ENCODE measurements around the gene NTSR1. TPM values are rescaled to one million over a fixed set of nuclear protein-coding genes. Genes with fewer than 3 reads are reported as not detected.
A peak's percentile ranks its signal among the peaks of the same experiment; 100 is the strongest.

Gene NTSR1
- total and polyA plus RNA-seq, 2 experiments from 2014 or later: not detected

DNA sequence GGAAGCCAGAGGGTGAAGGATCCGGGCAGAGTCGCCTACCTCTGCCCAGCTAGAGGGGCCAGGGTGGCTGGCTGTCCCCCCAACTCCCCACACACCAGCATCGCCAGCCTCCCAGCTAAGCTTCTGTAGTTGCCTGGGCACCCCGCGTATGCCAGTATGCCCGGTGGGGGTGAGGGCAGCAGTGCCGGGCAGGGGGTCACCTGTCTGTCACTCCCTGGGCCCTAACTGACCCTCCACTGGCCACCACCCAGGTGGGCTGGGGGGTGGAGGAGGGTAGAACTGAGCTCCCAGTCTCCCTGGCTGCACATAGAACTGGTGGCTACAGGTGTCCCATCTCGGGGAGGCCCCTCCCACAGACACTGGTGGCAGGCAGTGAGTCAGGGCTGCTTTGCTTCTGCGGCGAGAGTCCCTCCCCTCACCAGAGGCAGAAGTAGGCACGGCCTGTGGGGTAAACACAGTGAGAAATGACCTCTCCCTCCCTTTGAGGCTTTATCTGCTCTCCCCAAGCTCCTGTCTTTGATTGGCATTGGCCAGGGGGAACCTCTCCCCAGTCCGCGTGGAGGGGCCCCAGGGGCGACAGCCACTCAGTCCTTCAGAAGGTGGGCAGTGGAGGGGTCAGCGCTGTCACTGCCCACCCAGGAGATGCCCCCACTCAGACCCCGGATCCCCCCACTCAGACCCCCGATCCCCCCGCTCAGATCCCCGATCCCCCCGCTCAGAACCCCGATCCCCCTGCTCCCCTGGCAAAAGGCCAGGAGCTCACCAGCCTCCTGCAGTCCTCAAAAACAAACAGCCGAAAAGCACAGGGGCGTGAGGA lies 2.5 kb downstream of the NTSR1 start:
- Histone ChIP-seq H3K4me2 (ENCODE audit: unreplicated experiment) (no peak overlapping the region), H3K9me2 (ENCODE audit: insufficient read depth) (no peaks in the 10 kb centered on the region), H3F3A (ENCODE audit: insufficient read depth) (no peaks in the 10 kb centered on the region), H3K4me1 (ENCODE audit: insufficient read depth) (no peaks in the 10 kb centered on the region), H3K79me2 (ENCODE audit: insufficient read depth) (no peaks in the 10 kb centered on the region), H2AFZ (no peak overlapping the region), H3K9me3 (ENCODE audit: low read depth) (no peaks in the 10 kb centered on the region), H3K4me3 (no peak overlapping the region), H3K27me3 (replicated peaks; ENCODE audit: insufficient read depth) (peaks cover 22% of the 10 kb centered on the region), H3K9ac (no peak overlapping the region), H4K20me1 (ENCODE audit: insufficient read depth) (no peaks in the 10 kb centered on the region), H3K36me3 (ENCODE audit: low read depth) (no peaks in the 10 kb centered on the region), H3K27ac (no peak overlapping the region)
- 45 to 46% methylated on average over 15 to 23 of the region's 23 CpGs for WGBS, 2 experiments (ENCODE audit: low coverage in 1 of 2, low lambda C conversion rate in 2 of 2, missing lambda C conversion rate in 2 of 2)
- in situ Hi-C loops (cut with MboI): no loop called here
- peak; percentile 32 for DNase-seq
- TF ChIP-seq EZH2phosphoT487 (IDR thresholded peaks at IDR 0.05; ENCODE audit: insufficient read depth, low read depth): no peak
- no peak for TF ChIP-seq EZH2 (IDR thresholded peaks at IDR 0.05; ENCODE audit: insufficient read depth, poor library complexity, severe bottlenecking)

GRCh38 chr20:62711703-62712101 lies 3.1 kb downstream of the NTSR1 start:
- H3K4me3 ChIP-seq: no peak overlapping the region
- no peaks in the 10 kb centered on the region for H3K9me2 ChIP-seq (ENCODE audit: insufficient read depth)
- H3K27ac ChIP-seq: no peak overlapping the region
- no peaks in the 10 kb centered on the region for H3K9me3 ChIP-seq (ENCODE audit: low read depth)
- no peaks in the 10 kb centered on the region for H3K79me2 ChIP-seq (ENCODE audit: insufficient read depth)
- no peaks in the 10 kb centered on the region for H3K36me3 ChIP-seq (ENCODE audit: low read depth)
- H3K9ac ChIP-seq: no peak overlapping the region
- no peaks in the 10 kb centered on the region for H3F3A ChIP-seq (ENCODE audit: insufficient read depth)
- H4K20me1 ChIP-seq (ENCODE audit: insufficient read depth): no peaks in the 10 kb centered on the region
- H3K27me3 ChIP-seq (replicated peaks; ENCODE audit: insufficient read depth): peaks cover 22% of the 10 kb centered on the region
- 57 to 60% methylated on average over 22 to 23 of the region's 23 CpGs for WGBS, 2 experiments (ENCODE audit: low coverage in 1 of 2, low lambda C conversion rate in 2 of 2, missing lambda C conversion rate in 2 of 2)
- H3K4me1 ChIP-seq (ENCODE audit: insufficient read depth): no peaks in the 10 kb centered on the region
- TF ChIP-seq EZH2 (IDR thresholded peaks at IDR 0.05; ENCODE audit: insufficient read depth, poor library complexity, severe bottlenecking) (no peak), EZH2phosphoT487 (IDR thresholded peaks at IDR 0.05; ENCODE audit: insufficient read depth, low read depth) (no peak)
- in situ Hi-C loops (cut with MboI): no loop called here
- no peak overlapping the region for H2AFZ ChIP-seq
- DNase-seq: no peak
- H3K4me2 ChIP-seq (ENCODE audit: unreplicated experiment): no peak overlapping the region

DNA sequence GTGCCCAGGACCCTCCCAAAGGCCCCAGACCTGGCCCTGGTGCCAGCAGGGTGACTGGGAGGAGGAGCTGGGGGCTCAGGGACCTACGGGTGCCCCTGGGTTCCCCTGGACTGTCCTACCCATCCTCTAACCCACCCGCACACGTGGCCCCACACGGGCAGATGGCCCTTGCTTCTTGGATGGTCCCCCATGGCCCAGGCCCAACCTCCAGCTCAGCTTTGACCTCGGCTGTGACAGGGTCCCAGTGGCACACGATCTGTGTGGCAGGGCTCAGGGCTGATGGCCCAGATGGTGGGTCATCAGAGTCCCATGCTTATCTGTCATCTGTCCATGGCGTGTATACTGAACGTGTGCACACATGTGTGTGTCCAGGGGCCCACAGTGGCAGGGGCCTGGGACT lies 4.0 kb downstream of the NTSR1 start:
- 58% methylated on average over 8 of the region's 8 CpGs for WGBS, 2 experiments (ENCODE audit: low coverage in 1 of 2, low lambda C conversion rate in 2 of 2, missing lambda C conversion rate in 2 of 2)
- Histone ChIP-seq H2AFZ (no peak overlapping the region), H3K9ac (no peak overlapping the region), H3K27ac (no peak overlapping the region), H3K9me3 (ENCODE audit: low read depth) (no peaks in the 10 kb centered on the region), H3K4me3 (no peak overlapping the region), H3K4me2 (ENCODE audit: unreplicated experiment) (no peak overlapping the region), H3K36me3 (ENCODE audit: low read depth) (no peaks in the 10 kb centered on the region), H3K27me3 (replicated peaks; ENCODE audit: insufficient read depth) (peaks cover 28% of the 10 kb centered on the region), H4K20me1 (ENCODE audit: insufficient read depth) (no peaks in the 10 kb centered on the region), H3K4me1 (ENCODE audit: insufficient read depth) (no peaks in the 10 kb centered on the region), H3K79me2 (ENCODE audit: insufficient read depth) (no peaks in the 10 kb centered on the region), H3F3A (ENCODE audit: insufficient read depth) (no peaks in the 10 kb centered on the region), H3K9me2 (ENCODE audit: insufficient read depth) (no peaks in the 10 kb centered on the region)
- no peak for DNase-seq
- TF ChIP-seq EZH2 (IDR thresholded peaks at IDR 0.05; ENCODE audit: insufficient read depth, poor library complexity, severe bottlenecking) (no peak), EZH2phosphoT487 (IDR thresholded peaks at IDR 0.05; ENCODE audit: insufficient read depth, low read depth) (no peak)
- in situ Hi-C loops (cut with MboI): no loop called here

DNA sequence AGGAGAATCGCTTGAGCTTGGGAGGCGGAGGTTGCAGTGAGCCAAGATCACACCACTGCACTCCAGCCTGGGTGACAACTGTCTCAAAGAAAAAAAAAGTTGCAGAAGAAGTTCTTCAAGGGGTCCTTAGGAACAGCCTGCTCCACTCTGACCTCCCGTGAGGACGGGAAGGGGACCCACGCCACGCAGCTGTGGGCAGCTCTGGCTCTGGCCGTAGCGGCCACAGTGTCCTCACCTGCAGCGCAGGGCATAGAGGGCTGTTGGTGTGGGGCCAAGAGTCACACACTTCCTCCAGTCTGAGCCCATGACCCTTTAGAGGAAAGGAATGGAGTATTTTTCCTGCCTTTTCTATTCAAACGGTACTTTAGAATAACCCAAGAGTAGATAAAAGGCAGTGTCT lies 5.4 kb downstream of the NTSR1 start:
- in situ Hi-C loops (cut with MboI): no loop called here

More for the DNA sequence above, 5.4 kb downstream of the NTSR1 start:
- H3K4me2 ChIP-seq (ENCODE audit: unreplicated experiment): no peak overlapping the region
- no peaks in the 10 kb centered on the region for H3K9me3 ChIP-seq (ENCODE audit: low read depth)
- H3K4me3 ChIP-seq: no peak overlapping the region
- no peak overlapping the region for H3K9ac ChIP-seq
- no peaks in the 10 kb centered on the region for H3K36me3 ChIP-seq (ENCODE audit: low read depth)
- no peaks in the 10 kb centered on the region for H3K4me1 ChIP-seq (ENCODE audit: insufficient read depth)
- TF ChIP-seq EZH2phosphoT487 (IDR thresholded peaks at IDR 0.05; ENCODE audit: insufficient read depth, low read depth) (no peak), EZH2 (IDR thresholded peaks at IDR 0.05; ENCODE audit: insufficient read depth, poor library complexity, severe bottlenecking) (no peak)
- H3K9me2 ChIP-seq (ENCODE audit: insufficient read depth): no peaks in the 10 kb centered on the region
- no peaks in the 10 kb centered on the region for H3F3A ChIP-seq (ENCODE audit: insufficient read depth)
- H4K20me1 ChIP-seq (ENCODE audit: insufficient read depth): no peaks in the 10 kb centered on the region
- H3K27ac ChIP-seq: no peak overlapping the region
- no peak overlapping the region for H2AFZ ChIP-seq
- WGBS, 2 experiments (ENCODE audit: low coverage in 1 of 2, low lambda C conversion rate in 2 of 2, missing lambda C conversion rate in 2 of 2): 84 to 85% methylated on average over 10 of the region's 10 CpGs
- DNase-seq: no peak
- H3K27me3 ChIP-seq (replicated peaks; ENCODE audit: insufficient read depth): peaks cover 29% of the 10 kb centered on the region
- no peaks in the 10 kb centered on the region for H3K79me2 ChIP-seq (ENCODE audit: insufficient read depth)
